Mesothelial cell of epicardium (in vitro differentiated cells): ENCODE data around the gene PSME1. TPM values are rescaled to one million over a fixed set of nuclear protein-coding genes. Genes with fewer than 3 reads are reported as not detected.

Experiments used
- DNase-seq, 2 experiments: peaks; one replicate each; pipeline ENCODE4 v3.0.0; 2021; ENCODE audit warnings: low spot score in 2 of 2; ENCODE audit not compliant: unreplicated experiment in 2 of 2
- H3K27ac Mint-ChIP-seq: 2 replicates; pipeline ENCODE4 v1.8.0; 2021; ENCODE audit warnings: mixed read lengths
- H3K27me3 Mint-ChIP-seq: 2 replicates; pipeline ENCODE4 v1.8.0; 2021; ENCODE audit warnings: low read depth, mixed read lengths
- H3K36me3 Mint-ChIP-seq: 2 replicates; pipeline ENCODE4 v1.8.0; 2021; ENCODE audit warnings: mixed read lengths
- H3K4me1 Mint-ChIP-seq: 2 replicates; pipeline ENCODE4 v1.8.0; 2021; ENCODE audit warnings: mixed read lengths
- H3K4me3 Mint-ChIP-seq: 2 replicates; pipeline ENCODE4 v1.8.0; 2021; ENCODE audit warnings: mild to moderate bottlenecking, moderate library complexity, mixed read lengths
- H3K9me3 Mint-ChIP-seq: 2 replicates; pipeline ENCODE4 v1.8.0; 2021; ENCODE audit warnings: mixed read lengths
- CTCF ChIP-seq: fragments of 200-600 bp; sonication (generic); IDR thresholded peaks from one replicate; pipeline ENCODE4 v1.5.0; 2021; ENCODE audit warnings: antibody characterized with exemption; ENCODE audit not compliant: unreplicated experiment
- total RNA-seq: library from RNA; stranded (reverse); gene quantifications from 3 replicates; pipeline ENCODE4 v1.2.1, GENCODE V29; 2021

Gene PSME1
- total RNA-seq, 1 donor from 2014 or later: 148 TPM

- H3K4me1 Mint-ChIP-seq: peaks cover 20% of the 10 kb centered on the region
- H3K36me3 Mint-ChIP-seq: peaks cover 17% of the 10 kb centered on the region
- DNase-seq: no peak
- H3K27ac Mint-ChIP-seq: peak overlapping the region; percentile 99
- H3K9me3 Mint-ChIP-seq: no peaks in the 10 kb centered on the region
- no peak for TF ChIP-seq CTCF
- H3K4me3 Mint-ChIP-seq: peak overlapping the region; percentile 90
- peaks cover 2% of the 10 kb centered on the region for H3K27me3 Mint-ChIP-seq
Measured at GRCh38 chr14:24116128-24116814, 19.7 kb upstream of the PSME1 start.

- Mint-ChIP-seq H3K27me3 (peaks cover 2% of the 10 kb centered on the region), H3K27ac (no peak overlapping the region), H3K9me3 (no peaks in the 10 kb centered on the region), H3K4me1 (peaks cover 20% of the 10 kb centered on the region), H3K36me3 (peaks cover 22% of the 10 kb centered on the region), H3K4me3 (no peak overlapping the region)
- no peak for TF ChIP-seq CTCF
- DNase-seq: no peak
Measured at GRCh38 chr14:24117179-24117578, 18.8 kb upstream of the PSME1 start.

DNA sequence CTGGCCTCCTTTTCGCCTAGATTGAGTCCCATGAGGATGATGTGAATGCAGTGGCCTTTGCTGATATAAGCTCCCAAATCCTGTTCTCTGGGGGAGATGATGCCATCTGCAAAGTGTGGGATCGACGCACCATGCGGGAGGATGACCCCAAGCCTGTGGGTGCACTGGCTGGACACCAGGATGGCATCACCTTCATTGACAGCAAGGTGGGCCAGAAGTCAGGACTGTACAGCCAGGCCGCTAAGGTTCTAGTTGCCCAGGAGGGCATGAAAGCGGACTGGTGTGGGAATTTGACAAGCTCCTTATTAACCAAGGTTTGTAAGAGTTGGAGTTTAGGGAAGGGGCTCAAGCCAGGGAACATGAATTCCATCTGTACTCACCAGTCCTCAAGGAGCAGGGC, 16.3 kb upstream of the PSME1 start:
- Mint-ChIP-seq H3K9me3 (no peaks in the 10 kb centered on the region), H3K4me3 (no peak overlapping the region), H3K27ac (no peak overlapping the region), H3K4me1 (peaks cover 18% of the 10 kb centered on the region), H3K36me3 (peaks cover 32% of the 10 kb centered on the region), H3K27me3 (peaks cover 2% of the 10 kb centered on the region)
- TF ChIP-seq CTCF: no peak
- DNase-seq: no peak

DNA sequence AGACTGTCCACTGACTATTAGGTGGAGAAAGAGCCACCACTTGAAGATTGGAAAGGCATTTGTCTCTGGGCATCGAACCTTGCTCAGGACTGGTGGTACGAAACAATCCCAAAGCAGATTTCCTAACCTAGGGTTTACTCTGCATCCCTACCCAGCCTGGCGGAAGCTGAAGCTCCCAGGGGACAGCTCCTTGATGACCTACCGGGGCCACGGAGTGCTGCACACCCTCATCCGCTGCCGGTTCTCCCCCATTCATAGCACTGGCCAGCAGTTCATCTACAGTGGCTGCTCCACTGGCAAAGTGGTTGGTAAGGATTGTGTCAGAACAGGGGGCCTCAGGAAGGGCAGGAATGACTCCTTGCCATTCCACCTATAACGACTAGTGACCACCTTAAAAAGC, 14.8 kb upstream of the PSME1 start:
- Mint-ChIP-seq H3K4me3 (no peak overlapping the region), H3K27ac (no peak overlapping the region), H3K36me3 (peaks cover 35% of the 10 kb centered on the region), H3K9me3 (no peaks in the 10 kb centered on the region), H3K4me1 (peaks cover 7% of the 10 kb centered on the region), H3K27me3 (no peaks in the 10 kb centered on the region)
- no peak for TF ChIP-seq CTCF
- no peak for DNase-seq

DNA sequence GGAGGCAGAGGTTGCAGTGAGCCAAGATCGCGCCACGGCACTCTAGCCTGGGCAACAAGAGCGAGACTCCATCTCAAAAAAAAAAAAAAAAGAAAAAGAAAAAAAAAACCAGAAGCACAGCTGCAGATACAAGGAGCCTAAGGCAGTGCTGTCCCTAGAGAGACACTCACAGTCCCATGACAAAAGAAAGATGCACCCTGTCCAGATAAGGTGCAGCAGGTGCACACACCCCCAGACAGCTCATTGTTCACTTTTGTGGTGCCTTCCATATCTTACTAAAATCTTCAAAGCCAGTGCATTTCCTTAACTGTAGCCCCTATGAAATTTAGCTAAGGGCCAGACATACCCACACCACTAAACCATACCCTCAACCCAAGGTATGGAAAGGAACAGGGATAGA, 13.6 kb upstream of the PSME1 start:
- no peaks in the 10 kb centered on the region for H3K27me3 Mint-ChIP-seq
- no peaks in the 10 kb centered on the region for H3K9me3 Mint-ChIP-seq
- no peak for TF ChIP-seq CTCF
- DNase-seq: no peak
- no peak overlapping the region for H3K4me3 Mint-ChIP-seq
- no peaks in the 10 kb centered on the region for H3K4me1 Mint-ChIP-seq
- H3K27ac Mint-ChIP-seq: no peak overlapping the region
- H3K36me3 Mint-ChIP-seq: peaks cover 35% of the 10 kb centered on the region
